SK-N-MC (cell line): ENCODE measurements around the gene P4HA2.

ENCODE experiments used
- EZH2 ChIP-seq: fragments of 200-600 bp; sonication (generic); IDR thresholded peaks from one replicate; pipeline ENCODE4 v1.6.1; 2017; ENCODE audit warnings: antibody characterized with exemption
- FOXP2 ChIP-seq: optimal IDR thresholded peaks from 2 replicates; pipeline ENCODE3; 2011; ENCODE audit warnings: mild to moderate bottlenecking, moderate library complexity; ENCODE audit not compliant: insufficient read depth; ENCODE audit errors: extremely low read length, control extremely low read depth
- POLR2AphosphoS5 ChIP-seq: IDR thresholded peaks from 2 replicates; pipeline ENCODE4 v1.6.1; 2012; ENCODE audit warnings: mild to moderate bottlenecking, low read depth, low read length, borderline replicate concordance

DNA sequence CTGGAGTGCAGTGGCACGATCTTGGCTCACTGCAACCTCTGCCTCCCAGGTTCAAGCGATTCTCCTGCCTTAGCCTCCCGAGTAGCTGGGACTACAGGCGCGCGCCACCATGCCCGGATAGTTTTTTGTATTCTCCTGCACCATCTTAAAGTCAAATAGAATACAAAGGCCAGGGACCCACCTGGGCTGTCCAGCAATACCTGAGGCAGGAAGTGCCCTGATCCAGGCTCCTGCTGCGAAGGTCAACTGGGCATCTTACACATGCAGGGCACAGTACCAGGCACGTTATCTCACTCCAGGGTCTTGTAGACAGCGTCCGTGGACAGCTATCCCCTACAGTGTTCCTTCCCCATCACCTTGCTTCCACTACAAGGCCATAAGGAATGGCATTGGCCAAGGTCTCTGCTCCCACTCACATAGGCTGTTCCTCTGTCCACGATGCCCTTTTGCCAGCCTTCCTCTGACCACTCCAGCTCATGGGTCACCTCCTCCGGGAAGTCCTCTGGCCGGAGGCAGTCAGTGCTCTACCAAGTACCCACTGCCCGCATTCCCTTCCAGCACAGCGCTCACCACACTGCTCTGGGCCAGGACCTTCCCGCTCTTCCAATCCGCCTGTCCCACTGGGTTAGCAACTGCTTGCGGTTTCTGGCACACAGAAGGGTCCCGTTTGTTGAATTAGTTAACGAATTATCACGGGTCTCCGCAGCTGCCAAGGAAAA, 978 bp downstream of the P4HA2 start:
- TF ChIP-seq FOXP2 (no peak), POLR2AphosphoS5 (no peak), EZH2 (no peak)
